Stimulated activated naive CD8-positive, alpha-beta T cell treated with anti-CD3 and anti-CD28 coated beads, Interleukin-15, amount 100 ng/mL, for 72 hours (primary cell): ENCODE data around the gene NDUFB8.

ENCODE experiments used
- ATAC-seq: fragments of 150-1000 bp; cut with Tn5 transposase; 2 replicates; pipeline ENCODE4 v1.10.0; 2021; ENCODE audit warnings: mild to moderate bottlenecking, moderate library complexity
- DNase-seq, 2 donors: peaks; one replicate each; pipeline ENCODE4 v3.0.0; 2021 to 2022
- H3K27ac Mint-ChIP-seq, 2 donors: one replicate each; pipeline ENCODE4 v1.8.0; 2022; ENCODE audit warnings: mild to moderate bottlenecking in 2 of 2, mixed read lengths in 2 of 2, moderate library complexity in 2 of 2
- H3K27me3 Mint-ChIP-seq: one replicate; pipeline ENCODE4 v1.8.0; 2022; ENCODE audit warnings: mixed read lengths
- H3K4me1 Mint-ChIP-seq: one replicate; pipeline ENCODE4 v1.8.0; 2022; ENCODE audit warnings: mild to moderate bottlenecking, mixed read lengths
- H3K4me3 Mint-ChIP-seq, 2 donors: one replicate each; pipeline ENCODE4 v1.8.0; 2022; ENCODE audit warnings: mild to moderate bottlenecking in 2 of 2, mixed read lengths in 2 of 2, moderate library complexity in 1 of 2
- H3K9me3 Mint-ChIP-seq, 2 donors: one replicate each; pipeline ENCODE4 v1.8.0; 2022; ENCODE audit warnings: mixed read lengths in 2 of 2

The NDUFB8 gene

GRCh38 chr10:100477970-100478369 is 51.7 kb downstream of the NDUFB8 start:
- DNase-seq, result no peak
- Mint-ChIP-seq H3K4me1 (peaks cover 17% of the 10 kb centered on the region), H3K9me3 (no peaks in the 10 kb centered on the region), H3K4me3 (no peak overlapping the region), H3K27me3 (peaks cover 29% of the 10 kb centered on the region), H3K27ac (no peak overlapping the region)
- no peak for ATAC-seq
